Stimulated activated CD8-positive, alpha-beta memory T cell treated with anti-CD3 and anti-CD28 coated beads, Interleukin-7, amount 100 ng/mL, for 48 hours (primary cell): ENCODE measurements around the gene ZSWIM5.
"Not testable (repeated sequence)": the region's sequence is repeated elsewhere in the genome, so short reads cannot be mapped to it uniquely, and the experiment has no call there.

Source experiments
- DNase-seq, 2 donors: peaks; one replicate each; pipeline ENCODE4 v3.0.0-alpha.2; 2020; ENCODE audit warnings: low read depth in 1 of 2; ENCODE audit errors: extremely low read depth in 1 of 2

ZSWIM5 gene

GRCh38 chr1:45205011-45205909 is 1.1 kb downstream of the ZSWIM5 start:
- peak in 1 of 2 donors; percentile 6 for DNase-seq

DNA sequence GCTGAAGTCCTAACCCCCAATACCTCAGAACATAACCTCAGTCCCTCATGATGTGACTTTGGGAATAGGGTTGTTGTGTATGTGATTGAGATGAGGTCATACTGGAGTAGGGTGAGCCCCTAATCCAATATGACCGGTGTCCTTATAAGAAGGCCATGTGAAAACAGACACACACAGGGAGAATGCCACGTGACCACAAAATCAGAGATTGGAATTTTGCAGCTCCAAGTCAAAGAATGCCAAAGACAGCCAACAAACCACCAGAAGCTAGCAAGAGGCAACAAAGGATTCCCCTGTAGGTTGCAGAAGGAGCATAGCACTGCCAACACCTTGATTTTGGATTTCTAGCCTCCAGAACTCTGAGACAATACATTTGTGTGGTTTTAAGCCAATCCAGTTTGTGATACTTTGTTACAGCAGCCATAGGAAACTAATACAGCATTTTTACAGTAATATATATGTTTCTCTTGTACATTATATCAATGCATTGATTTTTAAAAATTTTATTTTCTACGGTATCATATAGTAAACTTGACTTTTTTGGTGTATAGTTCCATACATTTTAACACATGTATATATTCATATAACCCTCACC is 5.4 kb downstream of the ZSWIM5 start:
- no peak for DNase-seq

DNA sequence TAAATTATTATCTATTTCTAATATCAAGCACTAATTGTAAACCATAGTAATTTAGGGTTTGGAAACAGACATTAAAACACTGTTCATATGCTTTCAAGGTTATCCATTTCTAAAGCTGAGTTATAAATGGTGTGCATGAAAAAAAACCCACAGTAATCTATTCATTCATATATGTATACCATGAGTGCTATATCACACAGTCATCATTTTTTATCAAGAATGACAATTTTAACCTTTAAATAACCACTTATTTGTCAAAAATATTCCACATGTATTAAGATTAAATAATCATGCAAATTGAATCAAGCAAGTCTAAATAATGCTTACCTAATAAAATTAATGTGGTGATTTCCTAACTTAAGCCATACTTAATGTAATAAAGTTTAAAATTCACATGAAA is 6.0 kb downstream of the ZSWIM5 start:
- no peak for DNase-seq

DNA sequence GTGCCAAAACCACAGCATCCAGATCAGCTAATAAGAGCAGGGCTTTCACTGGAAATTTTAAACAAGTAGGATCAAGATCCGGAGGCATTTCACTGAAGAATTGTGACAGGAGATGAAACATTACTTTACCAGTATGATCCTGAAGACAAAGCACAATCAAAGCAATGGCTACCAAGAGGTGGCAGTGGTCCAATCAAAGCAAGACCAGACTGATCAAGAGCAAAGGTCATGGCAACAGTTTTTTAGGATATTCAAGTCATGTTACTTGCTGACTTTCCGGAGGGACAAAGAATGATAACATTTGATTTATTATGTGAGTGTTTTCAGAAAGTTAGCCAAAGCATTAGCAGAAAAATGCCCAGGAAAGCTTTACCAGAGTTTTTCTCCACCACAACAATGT is 8.2 kb downstream of the ZSWIM5 start:
- no peak for DNase-seq

- DNase-seq, result no peak
Observed at GRCh38 chr1:45196863-45197262, 9.5 kb downstream of the ZSWIM5 start.

DNA sequence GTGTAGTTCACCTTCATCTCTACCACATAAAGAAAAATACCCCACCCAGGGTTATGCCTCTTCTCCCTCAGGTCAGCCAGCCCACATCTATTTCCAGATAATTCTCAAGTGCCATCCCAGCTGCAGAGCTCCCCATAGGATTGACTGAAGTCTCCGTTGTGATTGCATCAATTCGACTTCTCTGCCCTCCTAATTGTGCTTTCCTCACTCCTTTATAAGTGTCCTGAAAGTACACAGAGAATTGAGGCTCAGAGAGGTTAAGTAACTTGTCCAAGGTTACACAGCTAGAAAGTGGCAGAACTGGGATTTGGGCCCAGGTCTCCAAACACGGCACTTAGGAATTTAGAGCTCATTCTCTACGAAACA is 15.0 kb downstream of the ZSWIM5 start:
- DNase-seq, result no peak

GRCh38 chr1:45187725-45188124 is 18.7 kb downstream of the ZSWIM5 start:
- DNase-seq, result no peak

GRCh38 chr1:45179918-45180519 is 26.4 kb downstream of the ZSWIM5 start:
- DNase-seq, result not testable (repeated sequence)

DNA sequence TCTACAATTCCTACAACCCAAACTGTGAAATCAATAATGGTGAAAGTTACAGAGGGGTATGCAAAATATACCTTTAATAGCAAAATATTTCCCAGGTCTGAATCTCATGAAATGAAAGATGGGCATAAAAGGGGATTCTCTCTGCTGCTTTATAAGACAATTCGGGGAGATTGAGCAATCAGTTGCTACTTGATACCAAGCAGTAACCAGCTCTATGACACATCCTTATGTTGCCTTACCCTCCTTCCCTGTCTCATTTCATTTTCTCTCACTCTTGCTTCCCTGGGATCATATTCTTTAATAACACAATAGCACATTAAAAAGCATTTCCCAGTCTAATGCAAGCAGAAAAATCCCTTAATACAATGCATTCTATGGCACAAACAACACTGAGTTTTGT is 29.0 kb downstream of the ZSWIM5 start:
- DNase-seq, result no peak

- no peak for DNase-seq
Observed at GRCh38 chr1:45172764-45173163, 33.6 kb downstream of the ZSWIM5 start.

DNA sequence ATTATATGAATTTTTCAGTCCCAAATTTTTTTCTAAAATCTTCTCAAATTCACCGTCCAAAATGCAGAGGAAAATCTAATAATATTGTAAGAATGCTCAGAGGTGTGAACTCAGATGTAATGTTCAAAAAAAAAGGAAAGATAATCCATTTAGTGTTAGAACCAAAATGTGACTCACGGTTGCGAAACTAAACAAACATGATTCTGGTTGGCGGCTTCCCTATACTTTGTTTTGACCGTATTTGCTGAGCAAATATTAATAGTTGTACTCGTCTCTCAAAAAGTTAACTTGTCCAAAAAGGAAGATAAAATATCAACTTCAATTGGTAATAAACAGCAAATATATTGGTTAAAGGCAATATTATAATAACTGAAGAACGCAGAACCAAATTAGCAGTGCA is 34.4 kb downstream of the ZSWIM5 start:
- DNase-seq, result no peak

DNA sequence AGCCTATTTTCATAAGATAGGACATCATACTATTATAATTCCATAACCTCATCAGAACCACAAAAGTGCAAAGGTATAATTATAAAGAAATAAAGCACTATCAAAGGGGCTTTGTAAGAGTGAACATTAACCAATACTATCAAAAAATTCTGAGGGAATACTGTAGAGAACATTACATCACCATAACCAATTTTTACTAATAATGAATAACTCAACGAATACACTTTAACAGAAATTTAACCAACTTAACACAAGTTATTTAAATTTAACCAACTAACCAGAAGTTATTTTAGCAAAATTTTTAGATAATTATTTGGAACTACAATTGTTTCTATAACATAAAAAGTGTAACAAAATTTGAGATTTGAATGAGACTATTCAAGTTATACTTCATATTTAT is 34.8 kb downstream of the ZSWIM5 start:
- DNase-seq, result no peak

- no peak for DNase-seq
Observed at GRCh38 chr1:45170151-45170742, 36.2 kb downstream of the ZSWIM5 start.

GRCh38 chr1:45167947-45168346 is 38.5 kb downstream of the ZSWIM5 start:
- DNase-seq, result not testable (repeated sequence)

DNA sequence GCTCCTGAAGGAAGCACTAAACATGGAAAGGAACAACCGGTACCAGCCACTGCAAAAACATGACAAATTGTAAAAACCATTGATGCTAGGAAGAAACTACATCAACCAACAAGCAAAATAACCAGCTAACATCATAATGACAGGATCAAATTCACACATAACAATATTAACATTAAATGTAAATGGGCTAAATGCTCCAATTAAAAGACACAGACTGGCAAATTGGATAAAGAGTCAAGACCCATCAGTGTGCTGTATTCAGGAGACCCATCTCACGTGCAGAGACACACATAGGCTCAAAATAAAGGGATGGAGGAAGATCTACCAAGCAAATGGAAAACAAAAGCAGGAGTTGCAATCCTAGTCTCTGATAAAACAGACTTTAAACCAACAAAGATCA is 42.1 kb downstream of the ZSWIM5 start:
- not testable (repeated sequence) for DNase-seq

DNA sequence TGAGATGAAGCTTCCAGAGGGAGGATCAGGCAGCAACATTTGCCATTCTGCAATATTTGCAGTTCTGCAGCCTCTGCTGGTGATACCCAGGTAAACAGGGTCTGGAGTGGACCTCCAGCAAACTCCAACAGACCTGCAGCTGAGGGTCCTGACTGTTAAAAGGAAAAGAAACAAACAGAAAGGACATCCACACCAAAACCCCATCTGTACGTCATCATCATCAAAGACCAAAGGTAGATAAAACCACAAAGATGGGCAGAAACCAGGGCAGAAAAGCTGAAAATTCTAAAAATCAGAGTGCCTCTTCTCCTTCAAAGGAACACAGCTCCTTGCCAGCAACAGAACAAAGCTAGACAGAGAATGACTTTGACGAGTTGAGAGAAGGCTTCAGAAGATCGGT is 43.3 kb downstream of the ZSWIM5 start:
- not testable (repeated sequence) for DNase-seq

DNA sequence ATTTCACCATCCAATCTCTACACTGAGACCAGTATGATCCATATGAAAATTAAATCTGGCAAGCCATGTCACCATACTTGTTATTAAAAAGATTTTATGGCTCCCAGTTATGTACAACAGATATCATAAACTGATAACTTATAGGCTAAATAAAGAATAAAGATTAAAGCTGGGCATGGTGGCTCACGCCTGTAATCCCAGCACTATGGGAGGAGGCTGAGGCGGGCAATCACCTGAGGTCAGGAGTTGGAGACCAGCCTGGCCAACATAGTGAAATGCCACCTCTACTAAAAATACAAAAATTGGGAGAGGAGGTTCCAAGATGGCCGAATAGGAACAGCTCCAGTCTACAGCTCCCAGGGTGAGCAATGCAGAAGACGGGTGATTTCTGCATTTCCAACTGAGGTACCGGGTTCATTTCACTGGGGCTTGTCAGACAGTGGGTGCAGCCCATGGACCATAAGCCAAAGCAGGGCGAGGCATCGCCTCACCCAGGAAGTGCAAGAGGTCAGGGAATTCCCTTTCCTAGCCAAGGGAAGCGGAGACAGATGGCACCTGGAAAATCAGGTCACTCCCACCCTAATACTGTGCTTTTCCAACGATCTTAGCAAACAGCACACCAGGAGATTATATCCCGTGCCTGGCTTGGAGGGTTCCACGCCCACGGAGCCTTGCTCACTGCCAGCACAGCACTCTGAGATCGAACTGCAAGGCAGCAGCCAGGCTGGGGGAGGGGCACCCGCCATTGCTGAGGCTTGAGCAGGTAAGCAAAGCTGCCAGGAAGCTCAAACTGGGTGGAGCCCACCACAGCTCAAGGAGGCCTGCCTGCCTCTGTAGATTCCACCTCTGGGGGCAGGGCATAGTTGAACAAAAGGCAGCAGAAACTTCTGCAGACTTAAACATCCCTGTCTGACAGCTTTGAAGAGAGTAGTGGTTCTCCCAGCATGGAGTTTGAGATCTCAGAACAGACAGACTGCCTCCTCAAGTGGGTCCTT is 44.1 kb downstream of the ZSWIM5 start:
- DNase-seq, result not testable (repeated sequence)

- DNase-seq, result no peak
Observed at GRCh38 chr1:45155957-45156356, 50.4 kb downstream of the ZSWIM5 start.

- DNase-seq, result no peak
Observed at GRCh38 chr1:45155423-45155822, 51.0 kb downstream of the ZSWIM5 start.

GRCh38 chr1:45152126-45152525 is 54.3 kb downstream of the ZSWIM5 start:
- no peak for DNase-seq
